IMR-90 (cell line): ENCODE results near the gene OR5C1. TPM values are rescaled to one million over a fixed set of nuclear protein-coding genes. Genes with fewer than 3 reads are reported as not detected.

ENCODE experiments used
- ATAC-seq: fragments of 200-7000 bp; cut with Tn5 transposase; 2 replicates; pipeline ENCODE4 v1.9.1; 2020; ENCODE audit warnings: low read depth, mild to moderate bottlenecking, moderate library complexity
- BruUV-seq: library from RNA; stranded (reverse); fragments of 400-500 nt; replicated peaks from 2 replicates; lab custom pipeline; 2021; lab: Mats Ljungman, UMichigan
- CTCF ChIA-PET: fragments of 300-600 bp; formaldehyde crosslinking; extraction: SDS; loops from one replicate; lab custom pipeline; 2021; ENCODE audit warnings: antibody characterized with exemption; lab: Yijun Ruan, JAX
- POLR2A ChIA-PET: fragments of 300-600 bp; sonication (Branson Sonifier 250); formaldehyde crosslinking; loops from one replicate; lab custom pipeline; 2022; ENCODE audit warnings: antibody characterized with exemption; ENCODE audit not compliant: unreplicated experiment; lab: Charles Lee
- DNase-seq: peaks from one replicate; pipeline ENCODE4 v3.0.0; 2013
- H2AFZ ChIP-seq: replicated peaks from 2 replicates; pipeline ENCODE3; 2013; ENCODE audit warnings: low read length, mild to moderate bottlenecking; ENCODE audit not compliant: poor library complexity
- H2AK5ac ChIP-seq: 2 replicates; pipeline ENCODE4 v1.6.1; 2013; ENCODE audit warnings: low read depth, low read length, inconsistent platforms
- H2AK9ac ChIP-seq: replicated peaks from 2 replicates; pipeline ENCODE3; 2013; ENCODE audit warnings: mild to moderate bottlenecking, low read depth, low read length, moderate library complexity; ENCODE audit not compliant: poor library complexity
- H2BK120ac ChIP-seq: 2 replicates; pipeline ENCODE4 v1.6.1; 2013; ENCODE audit warnings: low read depth, low read length, inconsistent platforms
- H2BK15ac ChIP-seq: 3 replicates; pipeline ENCODE4 v1.6.1; 2013; ENCODE audit warnings: low read depth, low read length, inconsistent platforms
- H2BK20ac ChIP-seq: 2 replicates; pipeline ENCODE4 v1.6.1; 2013; ENCODE audit warnings: low read depth, mild to moderate bottlenecking, inconsistent platforms, low read length, moderate library complexity
- H2BK5ac ChIP-seq: 2 replicates; pipeline ENCODE4 v1.6.1; 2013; ENCODE audit warnings: mild to moderate bottlenecking, low read depth, low read length, inconsistent platforms; ENCODE audit not compliant: poor library complexity, severe bottlenecking
- H3K14ac ChIP-seq: replicated peaks from 2 replicates; pipeline ENCODE4 v1.6.1; 2013; ENCODE audit warnings: low read depth, low read length, inconsistent platforms
- H3K18ac ChIP-seq: 2 replicates; pipeline ENCODE4 v1.6.1; 2013; ENCODE audit warnings: low read depth, low read length, control low read depth
- H3K23ac ChIP-seq: 2 replicates; pipeline ENCODE4 v1.6.1; 2013; ENCODE audit warnings: low read depth, low read length, inconsistent platforms
- H3K27ac ChIP-seq: 2 replicates; pipeline ENCODE4 v1.5.1; 2013; ENCODE audit warnings: mild to moderate bottlenecking, control low read depth, low read length; ENCODE audit not compliant: insufficient read depth
- H3K27me3 ChIP-seq: 2 replicates; pipeline ENCODE4 v1.6.1; 2013; ENCODE audit warnings: low read length; ENCODE audit not compliant: control insufficient read depth, insufficient read depth
- H3K36me3 ChIP-seq: 2 replicates; pipeline ENCODE4 v1.6.1; 2013; ENCODE audit warnings: low read length, mixed read lengths; ENCODE audit not compliant: control insufficient read depth, insufficient read depth
- H3K4ac ChIP-seq: 2 replicates; pipeline ENCODE4 v1.6.1; 2013; ENCODE audit warnings: low read depth, low read length, inconsistent platforms
- H3K4me1 ChIP-seq: 2 replicates; pipeline ENCODE4 v1.6.1; 2013; ENCODE audit warnings: low read length, mixed read lengths; ENCODE audit not compliant: control insufficient read depth, insufficient read depth
- H3K4me2 ChIP-seq: 2 replicates; pipeline ENCODE4 v1.6.1; 2013; ENCODE audit warnings: low read depth, mild to moderate bottlenecking, control low read depth, low read length, moderate library complexity
- H3K4me3 ChIP-seq: 2 replicates; pipeline ENCODE4 v1.5.1; 2013; ENCODE audit warnings: low read depth, mild to moderate bottlenecking, control low read depth, low read length, moderate library complexity; ENCODE audit not compliant: insufficient read depth
- H3K56ac ChIP-seq: 2 replicates; pipeline ENCODE4 v1.6.1; 2013; ENCODE audit warnings: low read length, inconsistent platforms; ENCODE audit not compliant: insufficient read depth; ENCODE audit errors: extremely low read depth
- H3K79me1 ChIP-seq, 2 experiments: 2 replicates each; pipeline ENCODE4 v1.6.1; 2013; ENCODE audit warnings: low read length in 2 of 2, inconsistent platforms in 1 of 2, low read depth in 1 of 2
- H3K9ac ChIP-seq: 2 replicates; pipeline ENCODE4 v1.6.1; 2013; ENCODE audit warnings: low read depth, low read length, control low read depth
- H3K9me1 ChIP-seq: 2 replicates; pipeline ENCODE4 v1.6.1; 2013; ENCODE audit warnings: low read length, inconsistent platforms; ENCODE audit not compliant: insufficient read depth
- H3K9me3 ChIP-seq: 2 replicates; pipeline ENCODE4 v1.6.1; 2013; ENCODE audit warnings: low read length; ENCODE audit not compliant: control insufficient read depth, insufficient read depth
- H4K20me1 ChIP-seq: 2 replicates; pipeline ENCODE4 v1.6.1; 2013; ENCODE audit warnings: low read length, inconsistent platforms; ENCODE audit not compliant: insufficient read depth
- H4K5ac ChIP-seq: 2 replicates; pipeline ENCODE4 v1.6.1; 2013; ENCODE audit warnings: mild to moderate bottlenecking, low read depth, low read length, control low read depth
- H4K8ac ChIP-seq, 2 experiments: 2 replicates each; pipeline ENCODE4 v1.6.1; 2013; ENCODE audit warnings: low read depth in 2 of 2, low read length in 2 of 2, control low read depth in 1 of 2, inconsistent platforms in 1 of 2
- H4K91ac ChIP-seq: 2 replicates; pipeline ENCODE4 v1.6.1; 2013; ENCODE audit warnings: low read depth, low read length, inconsistent platforms; ENCODE audit not compliant: insufficient read depth
- BHLHE40 ChIP-seq: fragments of 150-350 bp; IDR thresholded peaks from 2 replicates; pipeline ENCODE4 v1.6.1; 2016; ENCODE audit warnings: mild to moderate bottlenecking, low read depth, low read length
- CEBPB ChIP-seq: IDR thresholded peaks from 2 replicates; pipeline ENCODE4 v1.6.1; 2012; ENCODE audit warnings: low read depth, low read length, improper control_type of control experiment
- CHD1 ChIP-seq: IDR thresholded peaks from 2 replicates; pipeline ENCODE4 v1.6.1; 2012; ENCODE audit warnings: low read depth, low read length, improper control_type of control experiment
- FOS ChIP-seq: fragments of 150-350 bp; IDR thresholded peaks from 2 replicates; pipeline ENCODE4 v1.6.1; 2016; ENCODE audit warnings: low read depth, low read length
- MAZ ChIP-seq: IDR thresholded peaks from 2 replicates; pipeline ENCODE4 v1.6.1; 2012; ENCODE audit warnings: low read depth, mild to moderate bottlenecking, low read length, improper control_type of control experiment, moderate library complexity, borderline replicate concordance
- POLR2A ChIP-seq: IDR thresholded peaks from 2 replicates; pipeline ENCODE4 v1.6.1; 2012; ENCODE audit warnings: mild to moderate bottlenecking, low read depth, low read length
- RFX5 ChIP-seq: IDR thresholded peaks from 2 replicates; pipeline ENCODE4 v1.8.0; 2012; ENCODE audit warnings: low read depth, mild to moderate bottlenecking, low read length, moderate library complexity
- SMC3 ChIP-seq: fragments of 150-350 bp; IDR thresholded peaks from 2 replicates; pipeline ENCODE4 v1.6.1; 2016; ENCODE audit warnings: low read depth, mild to moderate bottlenecking, antibody characterized with exemption, low read length, moderate library complexity
- WGBS, 2 experiments: methylation state at CpG; one replicate each; pipeline versions ENCODE4 v1.1.5 to v1.1.7; 2013; ENCODE audit warnings: missing lambda C conversion rate in 2 of 2; ENCODE audit not compliant: insufficient read length in 1 of 2; ENCODE audit errors: extremely low coverage in 2 of 2; 5-methylcytosine and 5-hydroxymethylcytosine counted together
- dilution Hi-C: fragments of 300-500 bp; cut with HindIII; formaldehyde crosslinking; loops from one replicate; pipeline ENCODE4 v1.14.3; 2018; ENCODE audit warnings: low sequenced_read_pairs; ENCODE audit not compliant: unreplicated experiment
- in situ Hi-C: fragments of 300-500 bp; cut with MboI; formaldehyde crosslinking; loops from 3 replicates; pipeline ENCODE4 v1.14.3; 2019; ENCODE audit warnings: low sequenced_read_pairs, inconsistent platforms, mixed read lengths
- intact Hi-C: fragments of 100-400 bp; cut with micrococcal nuclease; formaldehyde crosslinking; loops from 2 replicates; pipeline ENCODE4 v1.10.0; 2022
- polyA plus RNA-seq, 3 experiments: library from polyadenylated mRNA; depleted of rRNA; stranded (reverse); fragments of >200 nt; gene quantifications; 2 replicates each; pipeline ENCODE4 v1.2.3, GENCODE V29; 2012; ENCODE audit warnings: low replicate concordance in 1 of 3
- total RNA-seq: library from RNA; depleted of rRNA; stranded (reverse); fragments of >200 nt; gene quantifications from 2 replicates; pipeline ENCODE4 v1.2.3, GENCODE V29; 2012
- TF ChIP-seq, protein P1 (sequence below): fragments of 150-350 bp; IDR thresholded peaks from 2 replicates; pipeline ENCODE4 v1.6.1; 2017; ENCODE audit warnings: mild to moderate bottlenecking, antibody characterized with exemption, low read length, low read depth
- TF ChIP-seq, protein P2 (sequence below): conservative IDR thresholded peaks from 2 replicates; pipeline ENCODE4 v1.5.1; 2012; ENCODE audit warnings: mild to moderate bottlenecking, low read depth, low read length, improper control_type of control experiment

Gene OR5C1
- total and polyA plus RNA-seq, 2 of the 4 experiments (the other 2 are of a cell fraction): not detected

DNA sequence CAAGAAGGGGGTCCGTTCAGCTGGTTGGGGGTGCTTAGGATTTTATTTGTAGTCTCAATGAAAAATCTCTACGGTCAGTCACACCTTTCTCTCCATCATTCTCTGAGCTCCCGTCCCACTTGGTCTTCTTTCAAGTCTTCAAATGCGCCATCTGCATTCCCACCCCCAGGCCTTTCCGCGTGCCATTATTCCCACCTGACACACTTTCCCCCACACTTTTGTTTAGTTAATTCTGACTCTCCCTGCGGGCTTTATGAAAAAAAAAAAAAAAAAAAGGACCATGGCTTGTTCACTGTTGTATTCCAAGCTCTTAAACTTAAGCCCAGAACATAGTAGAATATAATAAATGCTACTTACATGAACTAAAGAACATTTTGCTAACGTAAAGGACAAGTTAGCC is 11.7 kb upstream of the OR5C1 start:
- H2AFZ ChIP-seq: no peak overlapping the region
- peak overlapping the region; percentile 85 to 94 for H4K8ac ChIP-seq
- H3K4me3 ChIP-seq: no peak overlapping the region
- H2AK9ac ChIP-seq: no peak overlapping the region
- peak overlapping the region; percentile 94 for H4K91ac ChIP-seq
- H3K36me3 ChIP-seq: no peaks in the 10 kb centered on the region
- no peak overlapping the region for H3K23ac ChIP-seq
- H3K27me3 ChIP-seq: no peaks in the 10 kb centered on the region
- peak overlapping the region; percentile 89 for H2AK5ac ChIP-seq
- H3K9ac ChIP-seq: no peak overlapping the region
- H3K79me1 ChIP-seq: no peaks in the 10 kb centered on the region
- H3K9me3 ChIP-seq: no peaks in the 10 kb centered on the region; the same call in 1 of the 2 replicates
- H2BK5ac ChIP-seq: peak overlapping the region; percentile 83
- H3K27ac ChIP-seq: peak overlapping the region; percentile 76; the same call in 1 of the 2 replicates
- CTCF ChIA-PET: no interaction called here
- no peak overlapping the region for H3K56ac ChIP-seq
- H3K14ac ChIP-seq: peak overlapping the region; percentile 85; the same call in 1 of the 2 replicates
- peak overlapping the region; percentile 78; the same call in 1 of the 2 replicates for H3K18ac ChIP-seq
- H3K4me1 ChIP-seq: peaks cover 20% of the 10 kb centered on the region
- ATAC-seq: no peak
- H3K9me1 ChIP-seq: peaks cover 21% of the 10 kb centered on the region
- no peak overlapping the region for H3K4me2 ChIP-seq
- H4K5ac ChIP-seq: peak overlapping the region; percentile 70; the same call in 1 of the 2 replicates
- TF ChIP-seq FOS (no peak), RFX5 (no peak), SMC3 (no peak), BHLHE40 (no peak), CHD1 (no peak), CEBPB (no peak), POLR2A (no peak), MAZ (no peak)
- TF ChIP-seq, protein P1, sequence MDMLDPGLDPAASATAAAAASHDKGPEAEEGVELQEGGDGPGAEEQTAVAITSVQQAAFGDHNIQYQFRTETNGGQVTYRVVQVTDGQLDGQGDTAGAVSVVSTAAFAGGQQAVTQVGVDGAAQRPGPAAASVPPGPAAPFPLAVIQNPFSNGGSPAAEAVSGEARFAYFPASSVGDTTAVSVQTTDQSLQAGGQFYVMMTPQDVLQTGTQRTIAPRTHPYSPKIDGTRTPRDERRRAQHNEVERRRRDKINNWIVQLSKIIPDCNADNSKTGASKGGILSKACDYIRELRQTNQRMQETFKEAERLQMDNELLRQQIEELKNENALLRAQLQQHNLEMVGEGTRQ: no peak
- TF ChIP-seq, protein P2, sequence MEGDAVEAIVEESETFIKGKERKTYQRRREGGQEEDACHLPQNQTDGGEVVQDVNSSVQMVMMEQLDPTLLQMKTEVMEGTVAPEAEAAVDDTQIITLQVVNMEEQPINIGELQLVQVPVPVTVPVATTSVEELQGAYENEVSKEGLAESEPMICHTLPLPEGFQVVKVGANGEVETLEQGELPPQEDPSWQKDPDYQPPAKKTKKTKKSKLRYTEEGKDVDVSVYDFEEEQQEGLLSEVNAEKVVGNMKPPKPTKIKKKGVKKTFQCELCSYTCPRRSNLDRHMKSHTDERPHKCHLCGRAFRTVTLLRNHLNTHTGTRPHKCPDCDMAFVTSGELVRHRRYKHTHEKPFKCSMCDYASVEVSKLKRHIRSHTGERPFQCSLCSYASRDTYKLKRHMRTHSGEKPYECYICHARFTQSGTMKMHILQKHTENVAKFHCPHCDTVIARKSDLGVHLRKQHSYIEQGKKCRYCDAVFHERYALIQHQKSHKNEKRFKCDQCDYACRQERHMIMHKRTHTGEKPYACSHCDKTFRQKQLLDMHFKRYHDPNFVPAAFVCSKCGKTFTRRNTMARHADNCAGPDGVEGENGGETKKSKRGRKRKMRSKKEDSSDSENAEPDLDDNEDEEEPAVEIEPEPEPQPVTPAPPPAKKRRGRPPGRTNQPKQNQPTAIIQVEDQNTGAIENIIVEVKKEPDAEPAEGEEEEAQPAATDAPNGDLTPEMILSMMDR: no peak
- dilution Hi-C loops (no loop called here), intact Hi-C loops (no loop called here), in situ Hi-C loops (no loop called here)
- POLR2A ChIA-PET: no interaction called here
- DNase-seq: no peak
- 80% methylated on average over 3 of the region's 8 CpGs; no CpG with 5 or more reads in 1 of the 2 experiments for WGBS, 2 experiments
- H2BK15ac ChIP-seq: peak overlapping the region; percentile 65; the same call in 2 of the 3 replicates
- H3K4ac ChIP-seq: peak overlapping the region; percentile 97
- BruUV-seq: no TSS peak
- H4K20me1 ChIP-seq: no peaks in the 10 kb centered on the region
- H2BK120ac ChIP-seq: peak overlapping the region; percentile 97
- H2BK20ac ChIP-seq: peak overlapping the region; percentile 97
